ENCODE data around the gene PTK7. TPM values are rescaled to one million over a fixed set of nuclear protein-coding genes. Genes with fewer than 3 reads are reported as not detected.

The PTK7 gene
- total and polyA plus RNA-seq, 2 of the 8 experiments (the other 6 are each of a cell fraction or from before 2014, with no cell fraction given): 110 to 138 TPM

DNA sequence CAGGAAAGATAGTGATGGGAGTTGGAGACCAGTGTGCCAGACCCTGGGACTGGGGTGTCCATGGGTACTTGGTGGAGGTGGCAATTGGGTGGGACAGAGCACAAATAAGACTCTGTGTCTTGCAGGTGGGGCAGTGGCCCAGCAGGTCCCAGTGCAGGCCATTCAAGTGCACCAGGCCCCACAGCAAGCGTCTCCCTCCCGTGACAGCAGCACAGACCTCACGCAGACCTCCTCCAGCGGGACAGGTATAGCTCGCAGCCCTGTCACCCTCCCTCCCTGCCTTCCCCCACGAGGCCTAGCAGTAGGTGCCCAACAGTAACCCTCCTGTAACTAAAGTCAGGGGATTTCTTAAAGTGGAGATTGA, 100.3 kb downstream of the PTK7 start:
- ChIA-PET CTCF (ENCODE audit: partially characterized antibody) (interaction anchor here (0.9 kb wide), 1 partner anchor 53 kb away, joined by 3 read pairs; the partner anchor contains the start of gene DNPH1), POLR2A (ENCODE audit: partially characterized antibody) (interaction anchor here (1.5 to 2.3 kb wide), 4 partner anchors 18 to 162 kb away, joined by 3 to 10 read pairs (median 6); partner anchors contain the start of genes KLHDC3 and MEA1)
- H2BK5ac ChIP-seq (ENCODE audit: low read depth, low read length): no peak overlapping the region; the same call in 1 of the 2 replicates
- H3K4me2 ChIP-seq (ENCODE audit: insufficient read depth in 1 of 2, low read depth in 2 of 2, low read length in 2 of 2): no peak overlapping the region
- FAIRE-seq (no peak), DNase-seq (ENCODE audit: low read depth in 1 of 2, low spot score in 2 of 2) (no peak)
- H2BK12ac ChIP-seq (ENCODE audit: low read depth, low read length): no peak overlapping the region
- H3K4ac ChIP-seq (replicated peaks; ENCODE audit: insufficient read length, low read depth, low read length): no peak overlapping the region
- H3K4me3 ChIP-seq (ENCODE audit: extremely low read depth in 1 of 4, insufficient read depth in 2 of 4, low read depth in 3 of 4, low read length in 4 of 4): no peak overlapping the region
- WGBS, 2 experiments (ENCODE audit: extremely low coverage in 1 of 2, insufficient coverage in 1 of 2, insufficient read length in 1 of 2, insufficient replicate concordance in 2 of 2, low coverage in 1 of 2, low lambda C conversion rate in 2 of 2, missing lambda C conversion rate in 1 of 2): 90% methylated on average over 5 of the region's 6 CpGs; no CpG with 5 or more reads in 1 of the 2 experiments
- H3K4me1 ChIP-seq (replicated peaks in 1 of 4; ENCODE audit: control insufficient read depth in 3 of 4, insufficient read depth in 4 of 4, low read length in 3 of 4): peaks cover 9 to 17% (median 12%) of the 10 kb centered on the region in 4 experiments
- H3K18ac ChIP-seq (ENCODE audit: extremely low read depth, low read length): no peak overlapping the region
- H3K56ac ChIP-seq (replicated peaks; ENCODE audit: insufficient read length, low read depth, low read length): no peak overlapping the region
- no peak overlapping the region for H3K23ac ChIP-seq (ENCODE audit: insufficient read length)
- H2BK120ac ChIP-seq (replicated peaks; ENCODE audit: low read depth, low read length): no peak overlapping the region
- no peak overlapping the region for H2BK20ac ChIP-seq (ENCODE audit: low read length)
- no peak overlapping the region for H3K14ac ChIP-seq (ENCODE audit: insufficient read length)
- H4K91ac ChIP-seq (replicated peaks; ENCODE audit: insufficient read length, low read length): no peak overlapping the region
- peaks cover 9% of the 10 kb centered on the region for H3K23me2 ChIP-seq (ENCODE audit: low read depth, low read length)
- H3K27ac ChIP-seq (ENCODE audit: low read depth, low read length): no peak overlapping the region
- no peak overlapping the region for H4K5ac ChIP-seq (ENCODE audit: insufficient read length, low read depth, low read length)
- peaks cover 0 to 6% (median 2%) of the 10 kb centered on the region in 4 experiments; a peak in 3 of 7 replicates for H3K27me3 ChIP-seq (replicated peaks in 1 of 4; ENCODE audit: control insufficient read depth in 3 of 4, extremely low read depth in 1 of 4, insufficient read depth in 3 of 4, low read length in 3 of 4)
- H2BK15ac ChIP-seq (ENCODE audit: low read length): no peak overlapping the region
- peaks cover 13 to 33% of the 10 kb centered on the region in 2 experiments for H4K20me1 ChIP-seq (replicated peaks in 1 of 2; ENCODE audit: control insufficient read depth in 1 of 2, insufficient read depth in 2 of 2, low read length in 2 of 2)
- no peaks in the 10 kb centered on the region for H3K9me3 ChIP-seq (ENCODE audit: insufficient read depth in 2 of 2, low read depth in 1 of 2, low read length in 1 of 2)
- H2AK5ac ChIP-seq (ENCODE audit: low read depth, low read length): no peak overlapping the region
- H3K9ac ChIP-seq (replicated peaks in 1 of 4; ENCODE audit: extremely low read depth in 1 of 4, low read depth in 3 of 4, low read length in 3 of 4): no peak overlapping the region
- no peak overlapping the region for H2AFZ ChIP-seq (ENCODE audit: low read length)
- peaks cover 20 to 36% (median 34%) of the 10 kb centered on the region in 4 experiments for H3K36me3 ChIP-seq (ENCODE audit: control insufficient read depth in 2 of 4, insufficient read depth in 4 of 4, low read length in 3 of 4)
- H3K79me1 ChIP-seq (ENCODE audit: low read depth, low read length): peaks cover 3% of the 10 kb centered on the region; the same call in 1 of the 2 replicates
- TF ChIP-seq POLR2A (IDR thresholded peaks at IDR 0.05; ENCODE audit: control extremely low read depth in 1 of 2, low read depth in 2 of 2, low read length in 2 of 2) (0 out of 3 replicates have a peak, but pooled peaks of 1 of the 2 experiments have one; percentile 34), POU5F1 (IDR thresholded peaks at IDR 0.05; ENCODE audit: low read depth, low read length) (no peak), POLR2AphosphoS5 (IDR thresholded peaks at IDR 0.05; ENCODE audit: low read depth, low read length) (peak; percentile 29)
- peaks cover 0 to 28% of the 10 kb centered on the region in 2 experiments; a peak in 2 of 4 replicates for H3K79me2 ChIP-seq (ENCODE audit: control insufficient read depth in 1 of 2, insufficient read depth in 2 of 2, low read length in 2 of 2)
- H4K8ac ChIP-seq (ENCODE audit: extremely low read depth, insufficient read depth, low read length): no peak overlapping the region
